Measurements from ENCODE around the gene INSIG2. TPM values are rescaled to one million over a fixed set of nuclear protein-coding genes. Genes with fewer than 3 reads are reported as not detected.

Gene INSIG2
- total RNA-seq, 2 donors from 2014 or later, result 10.9 to 12.5 TPM

DNA sequence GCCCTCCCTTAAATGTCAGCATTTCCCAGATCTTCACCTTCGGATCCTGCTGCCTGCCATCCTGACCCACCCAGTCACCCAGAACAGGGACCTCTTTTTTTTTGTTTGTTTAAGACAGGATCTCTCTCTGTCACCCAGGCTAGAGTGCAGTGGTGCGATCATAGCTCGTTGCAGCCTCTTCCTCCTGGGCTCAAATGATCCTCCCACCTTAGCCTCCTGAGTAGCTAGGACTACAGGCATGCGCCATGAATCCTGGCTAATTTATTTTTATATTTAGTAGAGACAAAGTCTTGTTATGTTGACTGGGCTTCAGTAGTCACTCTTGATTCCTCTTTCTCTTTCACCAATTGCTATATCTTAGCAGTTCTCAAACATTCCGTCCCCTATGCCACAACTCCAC lies 39.0 kb downstream of the INSIG2 start:
- no peak overlapping the region for H3K9ac ChIP-seq (ENCODE audit: extremely low read depth, low read length, poor library complexity, severe bottlenecking)
- no peaks in the 10 kb centered on the region for H3K36me3 ChIP-seq (ENCODE audit: control insufficient read depth, insufficient read depth, low read length)
- no peak for DNase-seq
- no peaks in the 10 kb centered on the region for H3K9me3 Mint-ChIP-seq
- H3K4me3 Mint-ChIP-seq, result no peak overlapping the region
- TF ChIP-seq, protein P1, sequence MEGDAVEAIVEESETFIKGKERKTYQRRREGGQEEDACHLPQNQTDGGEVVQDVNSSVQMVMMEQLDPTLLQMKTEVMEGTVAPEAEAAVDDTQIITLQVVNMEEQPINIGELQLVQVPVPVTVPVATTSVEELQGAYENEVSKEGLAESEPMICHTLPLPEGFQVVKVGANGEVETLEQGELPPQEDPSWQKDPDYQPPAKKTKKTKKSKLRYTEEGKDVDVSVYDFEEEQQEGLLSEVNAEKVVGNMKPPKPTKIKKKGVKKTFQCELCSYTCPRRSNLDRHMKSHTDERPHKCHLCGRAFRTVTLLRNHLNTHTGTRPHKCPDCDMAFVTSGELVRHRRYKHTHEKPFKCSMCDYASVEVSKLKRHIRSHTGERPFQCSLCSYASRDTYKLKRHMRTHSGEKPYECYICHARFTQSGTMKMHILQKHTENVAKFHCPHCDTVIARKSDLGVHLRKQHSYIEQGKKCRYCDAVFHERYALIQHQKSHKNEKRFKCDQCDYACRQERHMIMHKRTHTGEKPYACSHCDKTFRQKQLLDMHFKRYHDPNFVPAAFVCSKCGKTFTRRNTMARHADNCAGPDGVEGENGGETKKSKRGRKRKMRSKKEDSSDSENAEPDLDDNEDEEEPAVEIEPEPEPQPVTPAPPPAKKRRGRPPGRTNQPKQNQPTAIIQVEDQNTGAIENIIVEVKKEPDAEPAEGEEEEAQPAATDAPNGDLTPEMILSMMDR (conservative IDR thresholded peaks at IDR 0.05), result no peak
- peaks cover 29% of the 10 kb centered on the region for H3K4me1 Mint-ChIP-seq
- WGBS, 2 experiments (ENCODE audit: insufficient coverage in 1 of 2, insufficient read length in 1 of 2), result 82 to 92% methylated on average over 2 to 4 of the region's 5 CpGs
- no peak overlapping the region for H3K27ac ChIP-seq (ENCODE audit: low read depth, low read length)
- no peaks in the 10 kb centered on the region for H3K36me3 Mint-ChIP-seq (ENCODE audit: low read depth)
- peaks cover 6% of the 10 kb centered on the region for H3K4me1 ChIP-seq (ENCODE audit: control insufficient read depth, insufficient read depth, low read length)
- no peak overlapping the region for H3K27ac Mint-ChIP-seq
- H3K27me3 Mint-ChIP-seq (ENCODE audit: insufficient read depth), result peaks cover 7% of the 10 kb centered on the region
- H3K4me3 ChIP-seq (ENCODE audit: low read length), result no peak overlapping the region
- no peaks in the 10 kb centered on the region for H3K9me3 ChIP-seq (ENCODE audit: control insufficient read depth, low read length)
- no peaks in the 10 kb centered on the region for H3K27me3 ChIP-seq (ENCODE audit: control insufficient read depth, insufficient read depth, low read length, poor library complexity, severe bottlenecking)

- Mint-ChIP-seq H3K36me3 (ENCODE audit: low read depth) (no peaks in the 10 kb centered on the region), H3K9me3 (no peaks in the 10 kb centered on the region), H3K4me1 (peaks cover 13% of the 10 kb centered on the region), H3K27ac (no peak overlapping the region), H3K27me3 (ENCODE audit: insufficient read depth) (peaks cover 7% of the 10 kb centered on the region), H3K4me3 (no peak overlapping the region)
- TF ChIP-seq, protein P1 (conservative IDR thresholded peaks at IDR 0.05), result no peak
- no peaks in the 10 kb centered on the region for H3K27me3 ChIP-seq (ENCODE audit: control insufficient read depth, insufficient read depth, low read length, poor library complexity, severe bottlenecking)
- no peak for DNase-seq
- 94 to 95% methylated on average over 3 of the region's 3 CpGs for WGBS, 2 experiments (ENCODE audit: insufficient coverage in 1 of 2, insufficient read length in 1 of 2)
- no peak overlapping the region for H3K9ac ChIP-seq (ENCODE audit: extremely low read depth, low read length, poor library complexity, severe bottlenecking)
- no peaks in the 10 kb centered on the region for H3K9me3 ChIP-seq (ENCODE audit: control insufficient read depth, low read length)
- H3K4me3 ChIP-seq (ENCODE audit: low read length), result no peak overlapping the region
- peaks cover 2% of the 10 kb centered on the region for H3K4me1 ChIP-seq (ENCODE audit: control insufficient read depth, insufficient read depth, low read length)
- no peaks in the 10 kb centered on the region for H3K36me3 ChIP-seq (ENCODE audit: control insufficient read depth, insufficient read depth, low read length)
- no peak overlapping the region for H3K27ac ChIP-seq (ENCODE audit: low read depth, low read length)
These were observed 40.6 kb downstream of the INSIG2 start for GRCh38 chr2:118128826-118129225.

DNA sequence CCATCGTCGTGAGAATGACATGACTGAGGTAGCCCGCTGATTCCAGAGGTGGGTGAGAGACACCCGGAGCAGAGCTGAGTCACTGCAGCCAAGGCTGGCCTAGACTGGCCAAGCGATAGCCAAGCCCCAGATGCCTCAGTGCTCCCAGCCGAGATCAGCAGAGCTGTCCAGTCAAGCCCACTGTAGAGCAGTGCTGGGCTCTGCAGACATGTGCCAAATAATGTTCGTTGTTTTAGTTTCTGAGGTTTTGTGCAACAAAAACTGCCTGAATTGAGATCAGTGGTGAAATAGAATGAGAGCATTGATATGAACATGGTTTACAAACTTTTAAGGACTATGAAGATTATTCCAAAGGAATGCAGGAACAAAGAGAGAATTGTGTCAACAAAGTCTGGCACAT lies 42.1 kb downstream of the INSIG2 start:
- Mint-ChIP-seq H3K27me3 (ENCODE audit: insufficient read depth) (peaks cover 8% of the 10 kb centered on the region), H3K9me3 (no peaks in the 10 kb centered on the region), H3K36me3 (ENCODE audit: low read depth) (no peaks in the 10 kb centered on the region), H3K4me1 (peaks cover 12% of the 10 kb centered on the region), H3K4me3 (no peak overlapping the region), H3K27ac (no peak overlapping the region)
- Histone ChIP-seq H3K4me1 (ENCODE audit: control insufficient read depth, insufficient read depth, low read length) (peaks cover 2% of the 10 kb centered on the region), H3K9me3 (ENCODE audit: control insufficient read depth, low read length) (no peaks in the 10 kb centered on the region), H3K27me3 (ENCODE audit: control insufficient read depth, insufficient read depth, low read length, poor library complexity, severe bottlenecking) (no peaks in the 10 kb centered on the region), H3K27ac (ENCODE audit: low read depth, low read length) (no peak overlapping the region), H3K36me3 (ENCODE audit: control insufficient read depth, insufficient read depth, low read length) (no peaks in the 10 kb centered on the region), H3K9ac (ENCODE audit: extremely low read depth, low read length, poor library complexity, severe bottlenecking) (no peak overlapping the region), H3K4me3 (ENCODE audit: low read length) (no peak overlapping the region)
- TF ChIP-seq, protein P1 (conservative IDR thresholded peaks at IDR 0.05), result no peak
- peak; percentile 46 for DNase-seq
- WGBS, 2 experiments (ENCODE audit: insufficient coverage in 1 of 2, insufficient read length in 1 of 2), result 94 to 95% methylated on average over 7 of the region's 7 CpGs
